ENCODE measurements around the gene LGSN. TPM values are rescaled to one million over a fixed set of nuclear protein-coding genes. Genes with fewer than 3 reads are reported as not detected.

LGSN gene
- total and polyA plus RNA-seq, 2 of the 8 experiments (the other 6 are each of a cell fraction or from before 2014, with no cell fraction given): 0.08 TPM; not detected in 1

DNA sequence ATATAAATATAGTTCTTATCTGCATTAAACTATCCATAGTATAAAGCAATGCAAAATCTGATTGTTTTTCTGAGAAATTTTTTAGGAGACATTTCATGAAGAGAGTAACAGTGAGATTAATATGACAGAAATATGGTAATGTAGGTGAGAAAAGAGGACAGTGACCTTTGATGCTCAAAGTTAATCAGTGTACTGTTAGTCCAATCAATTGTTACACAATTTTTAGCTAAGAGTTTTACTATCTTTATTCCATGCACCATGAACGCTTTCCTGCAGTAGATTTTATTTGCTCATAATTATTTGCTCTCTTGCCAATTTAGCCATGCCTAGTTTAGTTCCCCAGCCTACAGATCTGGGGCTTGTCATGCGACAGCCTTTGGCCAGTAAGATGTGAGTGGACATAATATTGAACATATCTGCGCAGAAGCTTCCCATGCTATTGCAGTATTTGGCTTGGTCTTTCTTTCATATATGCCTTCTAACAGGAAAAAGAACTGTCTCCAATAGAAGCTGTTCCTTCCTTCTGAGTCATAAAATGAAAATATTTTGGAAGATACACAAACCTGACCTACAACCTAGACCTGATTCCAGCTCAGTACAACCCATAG is 69.8 kb downstream of the LGSN start:
- no peak overlapping the region for H3K4ac ChIP-seq (replicated peaks; ENCODE audit: insufficient read length, low read depth, low read length)
- no peaks in the 10 kb centered on the region for H3K27me3 ChIP-seq (replicated peaks in 1 of 4; ENCODE audit: control insufficient read depth in 3 of 4, extremely low read depth in 1 of 4, insufficient read depth in 3 of 4, low read length in 3 of 4)
- no peak overlapping the region for H2BK20ac ChIP-seq (ENCODE audit: low read length)
- DNase-seq (ENCODE audit: low read depth in 1 of 2, low spot score in 2 of 2): no peak
- no peak overlapping the region for H4K8ac ChIP-seq (ENCODE audit: extremely low read depth, insufficient read depth, low read length)
- H3K4me3 ChIP-seq (ENCODE audit: extremely low read depth in 1 of 4, insufficient read depth in 2 of 4, low read depth in 3 of 4, low read length in 4 of 4): no peak overlapping the region
- no peaks in the 10 kb centered on the region for H3K79me1 ChIP-seq (ENCODE audit: low read depth, low read length)
- no peaks in the 10 kb centered on the region for H3K36me3 ChIP-seq (ENCODE audit: control insufficient read depth in 2 of 4, insufficient read depth in 4 of 4, low read length in 3 of 4)
- H3K56ac ChIP-seq (replicated peaks; ENCODE audit: insufficient read length, low read depth, low read length): no peak overlapping the region
- H3K4me1 ChIP-seq (replicated peaks in 1 of 4; ENCODE audit: control insufficient read depth in 3 of 4, insufficient read depth in 4 of 4, low read length in 3 of 4): no peaks in the 10 kb centered on the region
- FAIRE-seq: no peak
- no peak overlapping the region for H2AK5ac ChIP-seq (ENCODE audit: low read depth, low read length)
- H2AFZ ChIP-seq (ENCODE audit: low read length): no peak overlapping the region
- no peak overlapping the region for H4K5ac ChIP-seq (ENCODE audit: insufficient read length, low read depth, low read length)
- no peak overlapping the region for H4K91ac ChIP-seq (replicated peaks; ENCODE audit: insufficient read length, low read length)
- no peak overlapping the region for H2BK5ac ChIP-seq (ENCODE audit: low read depth, low read length)
- H4K20me1 ChIP-seq (replicated peaks in 1 of 2; ENCODE audit: control insufficient read depth in 1 of 2, insufficient read depth in 2 of 2, low read length in 2 of 2): no peaks in the 10 kb centered on the region
- H3K4me2 ChIP-seq (ENCODE audit: insufficient read depth in 1 of 2, low read depth in 2 of 2, low read length in 2 of 2): no peak overlapping the region
- no peaks in the 10 kb centered on the region for H3K23me2 ChIP-seq (ENCODE audit: low read depth, low read length)
- H3K23ac ChIP-seq (ENCODE audit: insufficient read length): no peak overlapping the region
- ChIA-PET POLR2A (ENCODE audit: partially characterized antibody) (no interaction called here), CTCF (ENCODE audit: partially characterized antibody) (interaction anchor here (1.0 kb wide), 1 partner anchor 13 kb away, joined by 3 read pairs; no protein-coding TSS in a partner anchor)
- no peak overlapping the region for H3K18ac ChIP-seq (ENCODE audit: extremely low read depth, low read length)
- H2BK15ac ChIP-seq (ENCODE audit: low read length): no peak overlapping the region
- H3K9me3 ChIP-seq (ENCODE audit: insufficient read depth in 2 of 2, low read depth in 1 of 2, low read length in 1 of 2): no peaks in the 10 kb centered on the region
- no peak overlapping the region for H2BK120ac ChIP-seq (replicated peaks; ENCODE audit: low read depth, low read length)
- no peak overlapping the region for H2BK12ac ChIP-seq (ENCODE audit: low read depth, low read length)
- no peaks in the 10 kb centered on the region for H3K79me2 ChIP-seq (ENCODE audit: control insufficient read depth in 1 of 2, insufficient read depth in 2 of 2, low read length in 2 of 2)
- WGBS, 2 experiments (ENCODE audit: extremely low coverage in 1 of 2, insufficient coverage in 1 of 2, insufficient read length in 1 of 2, insufficient replicate concordance in 2 of 2, low coverage in 1 of 2, low lambda C conversion rate in 2 of 2, missing lambda C conversion rate in 1 of 2): 94% methylated on average over 3 of the region's 3 CpGs; no CpG with 5 or more reads in 1 of the 2 experiments
- no peak overlapping the region for H3K14ac ChIP-seq (ENCODE audit: insufficient read length)
- no peak overlapping the region for H3K27ac ChIP-seq (ENCODE audit: low read depth, low read length)
- no peak overlapping the region for H3K9ac ChIP-seq (replicated peaks in 1 of 4; ENCODE audit: extremely low read depth in 1 of 4, low read depth in 3 of 4, low read length in 3 of 4)
- TF ChIP-seq FOSL1 (IDR thresholded peaks at IDR 0.05; ENCODE audit: insufficient read depth, low read depth, low read length) (no peak), SAP30 (IDR thresholded peaks at IDR 0.05; ENCODE audit: insufficient read depth, insufficient replicate concordance, low read length) (no peak), RAD21 (IDR thresholded peaks at IDR 0.05 in 1 of 2, conservative IDR thresholded peaks at IDR 0.05 in 1 of 2; ENCODE audit: low read depth in 2 of 2, low read length in 2 of 2) (no peak), GABPA (IDR thresholded peaks at IDR 0.05; ENCODE audit: borderline replicate concordance, insufficient read depth, low read length) (no peak), PHF8 (conservative IDR thresholded peaks at IDR 0.05; ENCODE audit: low read depth, low read length) (no peak), RBBP5 (IDR thresholded peaks at IDR 0.05; ENCODE audit: borderline replicate concordance, low read depth, low read length) (no peak), MAFK (IDR thresholded peaks at IDR 0.05; ENCODE audit: low read depth, low read length) (no peak), ZNF274 (IDR thresholded peaks at IDR 0.05; ENCODE audit: borderline replicate concordance, extremely low read depth, low read length) (no peak), POLR2AphosphoS5 (IDR thresholded peaks at IDR 0.05; ENCODE audit: low read depth, low read length) (no peak)
- TF ChIP-seq, protein P1, sequence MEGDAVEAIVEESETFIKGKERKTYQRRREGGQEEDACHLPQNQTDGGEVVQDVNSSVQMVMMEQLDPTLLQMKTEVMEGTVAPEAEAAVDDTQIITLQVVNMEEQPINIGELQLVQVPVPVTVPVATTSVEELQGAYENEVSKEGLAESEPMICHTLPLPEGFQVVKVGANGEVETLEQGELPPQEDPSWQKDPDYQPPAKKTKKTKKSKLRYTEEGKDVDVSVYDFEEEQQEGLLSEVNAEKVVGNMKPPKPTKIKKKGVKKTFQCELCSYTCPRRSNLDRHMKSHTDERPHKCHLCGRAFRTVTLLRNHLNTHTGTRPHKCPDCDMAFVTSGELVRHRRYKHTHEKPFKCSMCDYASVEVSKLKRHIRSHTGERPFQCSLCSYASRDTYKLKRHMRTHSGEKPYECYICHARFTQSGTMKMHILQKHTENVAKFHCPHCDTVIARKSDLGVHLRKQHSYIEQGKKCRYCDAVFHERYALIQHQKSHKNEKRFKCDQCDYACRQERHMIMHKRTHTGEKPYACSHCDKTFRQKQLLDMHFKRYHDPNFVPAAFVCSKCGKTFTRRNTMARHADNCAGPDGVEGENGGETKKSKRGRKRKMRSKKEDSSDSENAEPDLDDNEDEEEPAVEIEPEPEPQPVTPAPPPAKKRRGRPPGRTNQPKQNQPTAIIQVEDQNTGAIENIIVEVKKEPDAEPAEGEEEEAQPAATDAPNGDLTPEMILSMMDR (IDR thresholded peaks at IDR 0.05; ENCODE audit: control extremely low read depth in 1 of 3, insufficient read depth in 1 of 3, low read depth in 1 of 3, low read length in 3 of 3): no peak

Data from H1 (cell line).